Measurements from ENCODE around the gene GTF2F2.

GTF2F2 gene

GRCh38 chr13:45254396-45254795, 134.1 kb downstream of the GTF2F2 start:
- H3K27me3 Mint-ChIP-seq (ENCODE audit: low read depth), result no peaks in the 10 kb centered on the region
- H3K4me1 Mint-ChIP-seq (ENCODE audit: low read depth), result peaks cover 18% of the 10 kb centered on the region
- H3K9me3 Mint-ChIP-seq, result no peaks in the 10 kb centered on the region
- no peak for DNase-seq (ENCODE audit: low spot score)
- no peak overlapping the region for H3K4me3 Mint-ChIP-seq
- peaks cover 13% of the 10 kb centered on the region for H3K36me3 Mint-ChIP-seq (ENCODE audit: low read depth)
- no peak overlapping the region for H3K27ac Mint-ChIP-seq

GRCh38 chr13:45255247-45255987, 135.1 kb downstream of the GTF2F2 start:
- H3K9me3 Mint-ChIP-seq, result no peaks in the 10 kb centered on the region
- H3K4me1 Mint-ChIP-seq (ENCODE audit: low read depth), result peaks cover 18% of the 10 kb centered on the region
- H3K27ac Mint-ChIP-seq, result no peak overlapping the region
- no peak for DNase-seq (ENCODE audit: low spot score)
- no peaks in the 10 kb centered on the region for H3K27me3 Mint-ChIP-seq (ENCODE audit: low read depth)
- no peak overlapping the region for H3K4me3 Mint-ChIP-seq
- H3K36me3 Mint-ChIP-seq (ENCODE audit: low read depth), result peaks cover 13% of the 10 kb centered on the region

GRCh38 chr13:45256254-45256653, 135.9 kb downstream of the GTF2F2 start:
- H3K36me3 Mint-ChIP-seq (ENCODE audit: low read depth), result peaks cover 13% of the 10 kb centered on the region
- peaks cover 18% of the 10 kb centered on the region for H3K4me1 Mint-ChIP-seq (ENCODE audit: low read depth)
- no peak overlapping the region for H3K27ac Mint-ChIP-seq
- DNase-seq (ENCODE audit: low spot score), result no peak
- H3K4me3 Mint-ChIP-seq, result no peak overlapping the region
- H3K27me3 Mint-ChIP-seq (ENCODE audit: low read depth), result no peaks in the 10 kb centered on the region
- no peaks in the 10 kb centered on the region for H3K9me3 Mint-ChIP-seq

- Mint-ChIP-seq H3K9me3 (no peaks in the 10 kb centered on the region), H3K36me3 (ENCODE audit: low read depth) (peaks cover 13% of the 10 kb centered on the region), H3K27me3 (ENCODE audit: low read depth) (no peaks in the 10 kb centered on the region), H3K4me1 (ENCODE audit: low read depth) (peaks cover 18% of the 10 kb centered on the region), H3K4me3 (peak overlapping the region; percentile 23), H3K27ac (peak overlapping the region; percentile 34)
- DNase-seq (ENCODE audit: low spot score), result no peak
Observed at GRCh38 chr13:45257638-45258333, 137.5 kb downstream of the GTF2F2 start.

GRCh38 chr13:45258334-45258675, 138.0 kb downstream of the GTF2F2 start:
- no peaks in the 10 kb centered on the region for H3K27me3 Mint-ChIP-seq (ENCODE audit: low read depth)
- H3K4me1 Mint-ChIP-seq (ENCODE audit: low read depth), result peaks cover 18% of the 10 kb centered on the region
- H3K36me3 Mint-ChIP-seq (ENCODE audit: low read depth), result peaks cover 13% of the 10 kb centered on the region
- DNase-seq (ENCODE audit: low spot score), result no peak
- H3K4me3 Mint-ChIP-seq, result no peak overlapping the region
- no peaks in the 10 kb centered on the region for H3K9me3 Mint-ChIP-seq
- H3K27ac Mint-ChIP-seq, result peak overlapping the region; percentile 34

- no peak overlapping the region for H3K4me3 Mint-ChIP-seq
- H3K27ac Mint-ChIP-seq, result no peak overlapping the region
- no peak for DNase-seq (ENCODE audit: low spot score)
- H3K9me3 Mint-ChIP-seq, result no peaks in the 10 kb centered on the region
- H3K4me1 Mint-ChIP-seq (ENCODE audit: low read depth), result no peaks in the 10 kb centered on the region
- H3K36me3 Mint-ChIP-seq (ENCODE audit: low read depth), result peaks cover 5% of the 10 kb centered on the region
- no peaks in the 10 kb centered on the region for H3K27me3 Mint-ChIP-seq (ENCODE audit: low read depth)
Observed at GRCh38 chr13:45267215-45267614, 146.9 kb downstream of the GTF2F2 start.

GRCh38 chr13:45269204-45269603, 148.9 kb downstream of the GTF2F2 start:
- Mint-ChIP-seq H3K4me3 (no peak overlapping the region), H3K27me3 (ENCODE audit: low read depth) (no peaks in the 10 kb centered on the region), H3K36me3 (ENCODE audit: low read depth) (peaks cover 8% of the 10 kb centered on the region), H3K4me1 (ENCODE audit: low read depth) (no peaks in the 10 kb centered on the region), H3K9me3 (no peaks in the 10 kb centered on the region), H3K27ac (no peak overlapping the region)
- no peak for DNase-seq (ENCODE audit: low spot score)

GRCh38 chr13:45276913-45277312, 156.6 kb downstream of the GTF2F2 start:
- Mint-ChIP-seq H3K27ac (no peak overlapping the region), H3K36me3 (ENCODE audit: low read depth) (peaks cover 17% of the 10 kb centered on the region), H3K4me3 (no peak overlapping the region), H3K9me3 (peaks cover 6% of the 10 kb centered on the region), H3K4me1 (ENCODE audit: low read depth) (no peaks in the 10 kb centered on the region), H3K27me3 (ENCODE audit: low read depth) (no peaks in the 10 kb centered on the region)
- no peak for DNase-seq (ENCODE audit: low spot score)

GRCh38 chr13:45278096-45278645, 157.9 kb downstream of the GTF2F2 start:
- Mint-ChIP-seq H3K9me3 (peaks cover 6% of the 10 kb centered on the region), H3K27me3 (ENCODE audit: low read depth) (no peaks in the 10 kb centered on the region), H3K4me3 (no peak overlapping the region), H3K36me3 (ENCODE audit: low read depth) (peaks cover 17% of the 10 kb centered on the region), H3K27ac (no peak overlapping the region), H3K4me1 (ENCODE audit: low read depth) (no peaks in the 10 kb centered on the region)
- DNase-seq (ENCODE audit: low spot score), result no peak

- peaks cover 17% of the 10 kb centered on the region for H3K36me3 Mint-ChIP-seq (ENCODE audit: low read depth)
- DNase-seq (ENCODE audit: low spot score), result no peak
- H3K9me3 Mint-ChIP-seq, result peaks cover 6% of the 10 kb centered on the region
- H3K27ac Mint-ChIP-seq, result no peak overlapping the region
- no peaks in the 10 kb centered on the region for H3K27me3 Mint-ChIP-seq (ENCODE audit: low read depth)
- no peak overlapping the region for H3K4me3 Mint-ChIP-seq
- H3K4me1 Mint-ChIP-seq (ENCODE audit: low read depth), result no peaks in the 10 kb centered on the region
Observed at GRCh38 chr13:45280011-45280410, 159.7 kb downstream of the GTF2F2 start.

- peaks cover 6% of the 10 kb centered on the region for H3K9me3 Mint-ChIP-seq
- H3K27me3 Mint-ChIP-seq (ENCODE audit: low read depth), result no peaks in the 10 kb centered on the region
- no peak overlapping the region for H3K27ac Mint-ChIP-seq
- no peak overlapping the region for H3K4me3 Mint-ChIP-seq
- peak; percentile 35 for DNase-seq (ENCODE audit: low spot score)
- H3K4me1 Mint-ChIP-seq (ENCODE audit: low read depth), result no peaks in the 10 kb centered on the region
- peaks cover 15% of the 10 kb centered on the region for H3K36me3 Mint-ChIP-seq (ENCODE audit: low read depth)
Observed at GRCh38 chr13:45280751-45281634, 160.7 kb downstream of the GTF2F2 start.

- H3K4me3 Mint-ChIP-seq, result no peak overlapping the region
- DNase-seq (ENCODE audit: low spot score), result no peak
- no peak overlapping the region for H3K27ac Mint-ChIP-seq
- H3K36me3 Mint-ChIP-seq (ENCODE audit: low read depth), result peaks cover 6% of the 10 kb centered on the region
- H3K4me1 Mint-ChIP-seq (ENCODE audit: low read depth), result no peaks in the 10 kb centered on the region
- no peaks in the 10 kb centered on the region for H3K9me3 Mint-ChIP-seq
- H3K27me3 Mint-ChIP-seq (ENCODE audit: low read depth), result no peaks in the 10 kb centered on the region
Observed at GRCh38 chr13:45282994-45283393, 162.7 kb downstream of the GTF2F2 start.

GRCh38 chr13:45289936-45290563, 169.7 kb downstream of the GTF2F2 start:
- H3K27me3 Mint-ChIP-seq (ENCODE audit: low read depth), result no peaks in the 10 kb centered on the region
- no peaks in the 10 kb centered on the region for H3K9me3 Mint-ChIP-seq
- no peaks in the 10 kb centered on the region for H3K4me1 Mint-ChIP-seq (ENCODE audit: low read depth)
- peaks cover 4% of the 10 kb centered on the region for H3K36me3 Mint-ChIP-seq (ENCODE audit: low read depth)
- no peak overlapping the region for H3K4me3 Mint-ChIP-seq
- no peak for DNase-seq (ENCODE audit: low spot score)
- no peak overlapping the region for H3K27ac Mint-ChIP-seq

Data from T-helper 2 cell treated with Interferon-gamma antibody and Interleukin-4, amounts not matched to agents 5 μg/mL and 100 μg/mL, for 36 hours (primary cell).